Small intestine (tissue), 7 donors: ENCODE results near the gene GJC1. TPM values are rescaled to one million over a fixed set of nuclear protein-coding genes. Genes with fewer than 3 reads are reported as not detected.
"Not testable (repeated sequence)": the region's sequence is repeated elsewhere in the genome, so short reads cannot be mapped to it uniquely, and the experiment has no call there.

Experiments
- DNase-seq, 2 donors: peaks; one replicate each; pipeline versions ENCODE4 v3.0.0 to v3.0.0-alpha.2; 2013
- FAIRE-seq: peaks from 2 replicates; lab custom pipeline; 2012; peaks lifted over from hg19 to GRCh38; lab: Jason Lieb, UNC
- H3K27ac ChIP-seq, 3 donors: one replicate each; pipeline ENCODE4 v1.5.1; 2013; ENCODE audit warnings: low read length in 2 of 3, mild to moderate bottlenecking in 2 of 3, control low read depth in 1 of 3, inconsistent platforms in 1 of 3, low read depth in 1 of 3, moderate library complexity in 1 of 3
- H3K27me3 ChIP-seq, 3 donors: one replicate each; pipeline ENCODE4 v1.6.1; 2013; ENCODE audit warnings: low read length in 3 of 3, inconsistent platforms in 1 of 3; ENCODE audit not compliant: control insufficient read depth in 3 of 3, insufficient read depth in 3 of 3
- H3K36me3 ChIP-seq, 3 donors: one replicate each; pipeline ENCODE4 v1.6.1; 2013; ENCODE audit warnings: low read length in 3 of 3, inconsistent platforms in 1 of 3, low read depth in 1 of 3, mild to moderate bottlenecking in 1 of 3, moderate library complexity in 1 of 3; ENCODE audit not compliant: control insufficient read depth in 3 of 3, insufficient read depth in 2 of 3
- H3K4me1 ChIP-seq, 3 donors: one replicate each; pipeline ENCODE4 v1.6.1; 2013; ENCODE audit warnings: low read length in 2 of 3, inconsistent platforms in 1 of 3, low read depth in 1 of 3, mild to moderate bottlenecking in 1 of 3, moderate library complexity in 1 of 3; ENCODE audit not compliant: control insufficient read depth in 3 of 3, insufficient read depth in 2 of 3
- H3K4me3 ChIP-seq, 3 donors: one replicate each; pipeline ENCODE4 v1.5.1; 2013; ENCODE audit warnings: low read length in 3 of 3, control low read depth in 1 of 3, inconsistent platforms in 1 of 3, low read depth in 1 of 3, mild to moderate bottlenecking in 1 of 3, moderate library complexity in 1 of 3
- H3K9me3 ChIP-seq, 2 donors: one replicate each; pipeline ENCODE4 v1.6.1; 2013; ENCODE audit warnings: low read depth in 1 of 2, low read length in 1 of 2; ENCODE audit not compliant: control insufficient read depth in 2 of 2, insufficient read depth in 1 of 2
- WGBS, 3 donors: extraction: QIAGEN DNeasy Blood & Tissue Kit; methylation state at CpG; one replicate each; pipeline ENCODE4 v1.1.7; 2013; 5-methylcytosine and 5-hydroxymethylcytosine counted together
- polyA plus RNA-seq, 4 donors: library from polyadenylated mRNA; stranded (reverse) in 3 of 4; unstranded in 1 of 4; fragments of 200-250 nt in 3 of 4; fragments of 120-200 nt in 1 of 4; gene quantifications; one replicate each; pipeline versions ENCODE4 v1.2.1 to v1.2.3, GENCODE V29; 2013
- donor health status: healthy with polysubstance abuse.
- donor health status: control.
- donor health status: control.
- donor health status: Bipolar disorder and iron deficiency.
- donor health status: healthy.

The GJC1 gene
- polyA plus RNA-seq, 4 donors = 3.2 to 4.7 TPM; not detected in 2

DNA sequence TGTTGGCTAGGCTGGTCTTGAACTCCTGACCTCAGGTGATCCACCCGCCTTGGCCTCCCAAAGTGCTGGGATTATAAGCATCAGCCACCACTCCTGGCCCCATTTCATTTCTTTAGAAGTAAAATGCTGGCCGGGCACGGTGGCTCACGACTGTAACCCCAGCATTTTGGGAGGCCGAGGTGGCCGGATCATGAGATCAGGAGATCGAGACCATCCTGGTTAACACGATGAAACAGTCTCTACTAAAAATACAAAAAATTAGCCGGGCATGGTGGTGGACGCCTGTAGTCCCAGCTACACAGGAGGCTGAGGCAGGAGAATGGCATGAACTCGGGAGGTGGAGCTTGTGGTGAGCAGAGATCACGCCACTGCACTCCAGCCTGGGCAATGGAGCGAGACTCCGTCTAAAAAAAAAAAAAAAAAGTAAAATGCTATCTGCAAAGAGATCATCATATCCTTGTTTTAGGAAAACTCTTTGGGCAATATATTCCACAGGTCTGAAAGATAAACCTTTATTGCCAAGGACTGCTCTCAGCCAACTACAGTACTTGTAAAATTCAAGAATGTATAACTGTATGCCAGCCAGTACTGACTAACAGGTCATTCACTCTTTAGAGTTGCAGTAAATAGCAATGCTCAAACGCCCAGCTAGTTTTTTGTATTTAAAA is 3.8 kb downstream of the GJC1 start:
- DNase-seq = no peak
- Histone ChIP-seq H3K4me3 (no peak overlapping the region), H3K9me3 (no peaks in the 10 kb centered on the region), H3K36me3 (no peaks in the 10 kb centered on the region), H3K4me1 (peaks cover 0 to 4% (median 0%) of the 10 kb centered on the region in 3 donors), H3K27me3 (peaks cover 8 to 29% (median 12%) of the 10 kb centered on the region in 3 donors), H3K27ac (no peak overlapping the region)
- no peak for FAIRE-seq
- 82 to 88% (median 84%) methylated on average over 15 of the region's 15 CpGs for WGBS, 3 donors

DNA sequence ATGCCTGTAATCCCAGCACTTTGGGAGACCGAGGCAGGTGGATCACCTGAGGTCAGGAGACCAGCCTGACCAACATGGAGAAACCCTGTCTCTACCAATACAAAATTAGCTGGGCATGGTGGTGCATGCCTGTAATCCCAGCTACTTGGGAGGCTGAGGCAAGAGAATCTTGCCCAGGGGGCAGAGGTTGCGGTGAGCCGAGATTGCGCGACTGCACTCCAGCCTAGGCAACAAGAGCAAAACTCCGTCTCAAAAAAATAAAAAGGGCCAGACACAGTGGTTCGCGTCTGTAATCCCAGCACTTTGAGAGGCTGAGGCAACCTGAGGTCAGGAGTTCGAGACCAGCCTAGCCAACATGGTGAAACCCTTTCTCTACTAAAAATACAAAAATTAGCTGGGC is 4.9 kb downstream of the GJC1 start:
- H3K4me3 ChIP-seq, H3K9me3 ChIP-seq, H3K36me3 ChIP-seq, H3K4me1 ChIP-seq, H3K27ac ChIP-seq, FAIRE-seq, DNase-seq: not testable (repeated sequence)
- peaks cover 4 to 18% (median 8%) of the 10 kb centered on the region in 3 donors for H3K27me3 ChIP-seq
- WGBS, 3 donors = 91 to 96% (median 94%) methylated on average over 9 of the region's 9 CpGs

DNA sequence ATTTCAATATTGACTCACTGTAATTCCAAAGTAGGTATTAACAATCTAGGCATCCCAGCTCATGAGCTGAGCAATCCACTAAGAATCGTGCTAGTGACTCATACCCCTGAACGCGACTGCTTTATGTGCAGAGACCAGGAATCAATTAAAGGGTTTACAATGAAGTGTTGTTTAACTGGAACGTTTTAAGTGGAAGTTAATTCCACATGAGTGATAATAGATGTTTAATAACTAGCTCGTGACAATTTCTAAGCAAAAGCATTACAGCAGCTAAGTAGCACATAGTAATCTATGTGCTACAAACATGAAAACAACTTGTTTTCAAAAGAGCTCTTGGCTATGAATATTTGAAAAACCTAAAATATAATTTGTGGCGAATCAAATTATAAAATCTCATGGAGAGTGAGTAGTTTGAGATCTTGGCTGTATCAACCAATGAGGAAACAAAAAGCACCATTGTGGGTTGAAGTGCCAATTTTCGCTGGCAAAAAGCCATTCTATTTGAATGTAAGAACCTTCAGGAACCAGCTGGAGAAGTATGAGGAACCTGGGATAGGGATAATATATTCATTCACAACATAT is 9.4 kb downstream of the GJC1 start:
- peak overlapping the region in 1 of 3 donors; percentile 38 for H3K27ac ChIP-seq
- no peak for FAIRE-seq
- WGBS, 3 donors = 11 to 37% (median 29%) methylated on average over 7 of the region's 7 CpGs

DNA sequence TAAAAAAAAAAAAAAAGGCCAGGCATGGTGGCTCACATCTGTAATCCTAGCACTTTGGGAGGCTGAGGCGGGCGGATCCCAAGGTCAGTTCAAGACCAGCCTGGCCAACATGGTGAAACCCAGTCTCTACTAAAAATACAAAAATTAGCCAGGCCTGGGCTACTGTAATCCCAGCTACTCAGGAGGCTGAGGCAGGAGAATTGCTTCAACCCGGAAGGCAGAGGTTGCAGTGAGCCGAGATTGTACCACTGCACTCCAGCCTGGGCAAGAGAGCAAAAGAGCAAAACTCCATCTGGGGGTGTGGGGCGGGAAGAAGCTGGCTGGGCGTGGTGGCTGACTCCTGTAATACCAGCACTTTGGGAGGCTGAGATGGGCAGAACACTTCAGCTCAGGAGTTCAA is 11.6 kb downstream of the GJC1 start:
- FAIRE-seq = not testable (repeated sequence)
- WGBS, 3 donors = 23 to 77% (median 54%) methylated on average over 4 to 6 of the region's 6 CpGs

More for the DNA sequence above, 9.4 kb downstream of the GJC1 start:
- Histone ChIP-seq H3K36me3 (no peaks in the 10 kb centered on the region), H3K27me3 (no peaks in the 10 kb centered on the region), H3K4me3 (no peak overlapping the region), H3K4me1 (no peaks in the 10 kb centered on the region), H3K9me3 (no peaks in the 10 kb centered on the region)
- no peak for DNase-seq

DNA sequence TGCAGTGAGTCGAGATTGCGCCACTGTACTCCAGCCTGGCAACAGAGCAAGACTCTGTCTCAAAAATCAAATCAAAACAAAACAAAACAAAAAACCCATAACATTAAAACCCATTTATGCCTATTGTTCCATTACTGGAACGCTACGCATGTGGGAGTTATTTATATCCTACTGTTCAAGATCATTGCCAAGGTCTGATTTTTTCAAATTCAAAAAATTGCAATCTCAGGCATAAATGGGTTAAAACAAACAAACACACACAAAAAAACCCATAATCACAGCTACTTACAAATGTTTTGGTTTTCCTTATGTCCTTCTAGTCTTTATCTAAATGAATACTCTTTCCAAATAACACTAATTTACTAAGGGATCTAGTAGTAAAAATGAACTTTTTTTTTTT is 17.8 kb downstream of the GJC1 start:
- 72 to 85% (median 76%) methylated on average over 4 of the region's 4 CpGs for WGBS, 3 donors
- no peak for FAIRE-seq
- H3K27ac ChIP-seq = no peak overlapping the region

More for the DNA sequence above, 11.6 kb downstream of the GJC1 start:
- not testable (repeated sequence) for DNase-seq, H3K36me3 ChIP-seq, H3K27me3 ChIP-seq, H3K4me1 ChIP-seq, H3K4me3 ChIP-seq, H3K27ac ChIP-seq, H3K9me3 ChIP-seq

DNA sequence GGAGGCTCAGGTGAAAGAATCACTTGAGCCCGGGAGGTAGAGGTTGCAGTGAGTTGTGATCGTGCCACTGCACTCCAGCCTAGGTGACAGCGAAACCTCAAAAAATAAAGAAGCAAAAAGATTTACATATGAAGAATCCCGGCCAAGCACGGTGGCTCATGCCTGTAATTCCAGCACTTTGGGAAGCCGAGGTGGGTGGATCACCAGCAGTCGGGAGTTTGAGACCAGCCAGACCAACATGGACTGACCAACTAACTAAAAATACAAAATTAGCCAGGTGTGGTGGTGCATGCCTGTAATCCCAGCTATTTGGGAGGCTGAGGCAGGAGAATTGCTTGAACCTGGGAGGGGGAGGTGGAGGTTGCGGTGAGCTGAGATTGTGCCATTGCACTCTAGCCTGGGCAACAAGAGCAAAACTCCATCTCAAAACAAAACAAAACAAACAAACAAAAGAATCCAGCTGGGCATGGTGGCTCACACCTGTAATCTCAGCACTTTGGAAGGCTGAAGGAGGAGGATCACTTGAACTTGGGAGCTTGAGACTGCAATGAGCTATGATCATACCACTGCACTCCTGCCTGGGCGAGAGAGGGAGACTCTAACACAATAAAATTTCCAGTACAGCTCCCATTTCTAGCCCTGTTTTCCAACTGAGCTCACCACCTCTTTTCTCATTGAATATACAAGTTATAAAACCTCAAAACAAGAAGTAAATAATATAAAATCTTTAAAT is 21.3 kb downstream of the GJC1 start:
- not testable (repeated sequence) for H3K27ac ChIP-seq, FAIRE-seq, H3K4me1 ChIP-seq, H3K36me3 ChIP-seq, H3K27me3 ChIP-seq, H3K4me3 ChIP-seq, H3K9me3 ChIP-seq, DNase-seq
- 88 to 92% (median 90%) methylated on average over 9 of the region's 9 CpGs for WGBS, 3 donors

More for the DNA sequence above, 17.8 kb downstream of the GJC1 start:
- Histone ChIP-seq H3K36me3 (no peaks in the 10 kb centered on the region), H3K4me1 (no peaks in the 10 kb centered on the region), H3K27me3 (no peaks in the 10 kb centered on the region), H3K9me3 (no peaks in the 10 kb centered on the region), H3K4me3 (no peak overlapping the region)
- no peak for DNase-seq

DNA sequence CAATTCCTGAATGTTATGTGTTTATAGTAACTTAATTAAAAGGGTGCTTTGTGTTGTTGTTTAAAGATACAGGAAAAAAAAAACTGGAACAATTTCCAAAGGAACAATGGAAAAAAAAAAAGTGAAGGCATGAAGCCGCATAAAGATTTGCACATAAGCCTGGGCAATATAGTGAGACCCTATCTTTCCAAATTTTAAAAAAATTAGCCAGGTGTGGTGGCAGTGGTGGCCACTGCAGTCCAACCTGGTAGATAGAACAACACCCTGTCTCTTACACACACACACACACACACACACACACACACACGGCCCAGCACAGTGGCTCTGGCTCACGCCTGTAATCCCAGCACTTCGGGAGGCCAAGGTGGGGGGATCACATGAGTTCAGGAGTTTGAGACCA is 21.9 kb downstream of the GJC1 start:
- Histone ChIP-seq H3K4me1 (no peaks in the 10 kb centered on the region), H3K9me3 (no peaks in the 10 kb centered on the region), H3K27ac (no peak overlapping the region), H3K36me3 (peaks cover 0 to 7% (median 0%) of the 10 kb centered on the region in 3 donors), H3K27me3 (peaks cover 0 to 3% (median 0%) of the 10 kb centered on the region in 3 donors), H3K4me3 (no peak overlapping the region)
- 87 to 92% (median 90%) methylated on average over 4 of the region's 4 CpGs for WGBS, 3 donors
- FAIRE-seq (no peak), DNase-seq (no peak)

DNA sequence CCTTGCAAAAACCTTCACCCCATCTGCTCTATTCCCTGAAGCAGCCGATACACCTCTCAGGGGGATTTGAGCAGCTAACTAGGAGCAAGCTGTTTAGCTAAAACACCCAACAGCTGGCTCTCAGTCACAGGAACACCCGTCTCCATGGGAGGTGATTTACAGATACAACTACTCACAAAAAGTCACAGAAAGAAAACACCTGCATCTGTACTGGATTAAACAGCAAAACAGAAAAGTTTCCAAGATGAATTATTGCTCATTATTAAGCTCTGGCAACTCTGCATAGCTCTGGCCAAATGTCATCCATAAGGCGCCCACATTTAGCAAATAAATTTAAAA is 22.3 kb downstream of the GJC1 start:
- WGBS, 3 donors = 59 to 69% (median 67%) methylated on average over 3 of the region's 3 CpGs
- no peak overlapping the region for H3K4me3 ChIP-seq
- no peaks in the 10 kb centered on the region for H3K4me1 ChIP-seq
- H3K27ac ChIP-seq = no peak overlapping the region
- no peaks in the 10 kb centered on the region for H3K9me3 ChIP-seq
- peaks cover 0 to 3% (median 0%) of the 10 kb centered on the region in 3 donors for H3K27me3 ChIP-seq
- FAIRE-seq (no peak), DNase-seq (no peak)
- H3K36me3 ChIP-seq = peaks cover 0 to 7% (median 0%) of the 10 kb centered on the region in 3 donors
